ENCODE results near the gene XXYLT1.

Gene XXYLT1

GRCh38 chr3:195302431-195302830 is 31.5 kb upstream of the XXYLT1 start:
- no peak for ATAC-seq
- no peak for TF ChIP-seq ZNF70 (CRISPR knock-in tag; IDR thresholded peaks at IDR 0.05)
- no peak for TF ChIP-seq ZC3H10 (CRISPR knock-in tag; IDR thresholded peaks at IDR 0.05)
- TF ChIP-seq, protein P1, sequence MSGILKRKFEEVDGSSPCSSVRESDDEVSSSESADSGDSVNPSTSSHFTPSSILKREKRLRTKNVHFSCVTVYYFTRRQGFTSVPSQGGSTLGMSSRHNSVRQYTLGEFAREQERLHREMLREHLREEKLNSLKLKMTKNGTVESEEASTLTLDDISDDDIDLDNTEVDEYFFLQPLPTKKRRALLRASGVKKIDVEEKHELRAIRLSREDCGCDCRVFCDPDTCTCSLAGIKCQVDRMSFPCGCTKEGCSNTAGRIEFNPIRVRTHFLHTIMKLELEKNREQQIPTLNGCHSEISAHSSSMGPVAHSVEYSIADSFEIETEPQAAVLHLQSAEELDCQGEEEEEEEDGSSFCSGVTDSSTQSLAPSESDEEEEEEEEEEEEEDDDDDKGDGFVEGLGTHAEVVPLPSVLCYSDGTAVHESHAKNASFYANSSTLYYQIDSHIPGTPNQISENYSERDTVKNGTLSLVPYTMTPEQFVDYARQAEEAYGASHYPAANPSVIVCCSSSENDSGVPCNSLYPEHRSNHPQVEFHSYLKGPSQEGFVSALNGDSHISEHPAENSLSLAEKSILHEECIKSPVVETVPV (CRISPR knock-in tag; IDR thresholded peaks at IDR 0.05), result no peak
- no peak for TF ChIP-seq TSHZ2 (CRISPR knock-in tag; IDR thresholded peaks at IDR 0.05)
- no peak for TF ChIP-seq ZNF565 (CRISPR knock-in tag; conservative IDR thresholded peaks at IDR 0.05; ENCODE audit: low read depth)
- no peak for TF ChIP-seq GLIS3 (CRISPR knock-in tag; IDR thresholded peaks at IDR 0.05)
- no peak for TF ChIP-seq ISL1 (CRISPR knock-in tag; IDR thresholded peaks at IDR 0.05)
- no peak for TF ChIP-seq PPARA (CRISPR knock-in tag; IDR thresholded peaks at IDR 0.05; ENCODE audit: borderline replicate concordance)
- TF ChIP-seq, protein P2, sequence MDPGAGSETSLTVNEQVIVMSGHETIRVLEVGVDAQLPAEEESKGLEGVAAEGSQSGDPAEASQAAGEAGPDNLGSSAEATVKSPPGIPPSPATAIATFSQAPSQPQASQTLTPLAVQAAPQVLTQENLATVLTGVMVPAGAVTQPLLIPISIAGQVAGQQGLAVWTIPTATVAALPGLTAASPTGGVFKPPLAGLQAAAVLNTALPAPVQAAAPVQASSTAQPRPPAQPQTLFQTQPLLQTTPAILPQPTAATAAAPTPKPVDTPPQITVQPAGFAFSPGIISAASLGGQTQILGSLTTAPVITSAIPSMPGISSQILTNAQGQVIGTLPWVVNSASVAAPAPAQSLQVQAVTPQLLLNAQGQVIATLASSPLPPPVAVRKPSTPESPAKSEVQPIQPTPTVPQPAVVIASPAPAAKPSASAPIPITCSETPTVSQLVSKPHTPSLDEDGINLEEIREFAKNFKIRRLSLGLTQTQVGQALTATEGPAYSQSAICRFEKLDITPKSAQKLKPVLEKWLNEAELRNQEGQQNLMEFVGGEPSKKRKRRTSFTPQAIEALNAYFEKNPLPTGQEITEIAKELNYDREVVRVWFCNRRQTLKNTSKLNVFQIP (CRISPR knock-in tag; IDR thresholded peaks at IDR 0.05; ENCODE audit: borderline replicate concordance, low read depth), result no peak
- TF ChIP-seq RARB (CRISPR knock-in tag; IDR thresholded peaks at IDR 0.05), result no peak
- no peak for TF ChIP-seq ESRRG (CRISPR knock-in tag; IDR thresholded peaks at IDR 0.05)
- TF ChIP-seq ZFP3 (CRISPR knock-in tag; IDR thresholded peaks at IDR 0.05), result no peak
- no peak for TF ChIP-seq TOX (CRISPR knock-in tag; IDR thresholded peaks at IDR 0.05; ENCODE audit: borderline replicate concordance)
- no peak for TF ChIP-seq ARNTL (CRISPR knock-in tag; IDR thresholded peaks at IDR 0.05; ENCODE audit: borderline replicate concordance, low read depth)
- no peak for TF ChIP-seq ZFP30 (CRISPR knock-in tag; IDR thresholded peaks at IDR 0.05)
- TF ChIP-seq OSR1 (CRISPR knock-in tag; IDR thresholded peaks at IDR 0.05), result no peak

DNA sequence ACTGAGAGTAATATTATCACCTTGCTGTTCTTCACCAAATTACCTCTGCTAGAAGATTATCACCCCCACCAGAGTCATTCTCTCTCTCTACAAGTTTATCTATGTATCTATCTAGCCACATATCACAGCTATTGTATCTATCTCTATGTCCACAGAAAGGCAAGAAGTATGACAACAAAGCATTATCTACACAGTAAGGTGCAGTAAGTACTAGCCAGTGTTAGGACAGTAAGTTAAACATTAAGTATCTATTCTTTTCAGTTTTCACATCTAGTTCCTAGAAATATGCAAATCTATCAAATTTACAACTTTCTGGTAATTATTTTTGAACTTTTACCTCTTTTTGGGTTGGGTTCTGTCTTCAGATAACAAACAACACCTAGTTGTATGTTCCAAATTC is 26.5 kb upstream of the XXYLT1 start:
- no peak for ATAC-seq
- TF ChIP-seq OSR1 (CRISPR knock-in tag; IDR thresholded peaks at IDR 0.05), result no peak
- no peak for TF ChIP-seq ZNF565 (CRISPR knock-in tag; conservative IDR thresholded peaks at IDR 0.05; ENCODE audit: low read depth)
- TF ChIP-seq PPARA (CRISPR knock-in tag; IDR thresholded peaks at IDR 0.05; ENCODE audit: borderline replicate concordance), result no peak
- no peak for TF ChIP-seq ESRRG (CRISPR knock-in tag; IDR thresholded peaks at IDR 0.05)
- no peak for TF ChIP-seq GLIS3 (CRISPR knock-in tag; IDR thresholded peaks at IDR 0.05)
- no peak for TF ChIP-seq RARB (CRISPR knock-in tag; IDR thresholded peaks at IDR 0.05)
- no peak for TF ChIP-seq ARNTL (CRISPR knock-in tag; IDR thresholded peaks at IDR 0.05; ENCODE audit: borderline replicate concordance, low read depth)
- TF ChIP-seq TSHZ2 (CRISPR knock-in tag; IDR thresholded peaks at IDR 0.05), result no peak
- no peak for TF ChIP-seq ZFP30 (CRISPR knock-in tag; IDR thresholded peaks at IDR 0.05)
- TF ChIP-seq ZNF8 (CRISPR knock-in tag; IDR thresholded peaks at IDR 0.05), result no peak
- no peak for TF ChIP-seq TCF4 (CRISPR knock-in tag; IDR thresholded peaks at IDR 0.05; ENCODE audit: borderline replicate concordance)
- no peak for TF ChIP-seq SNAI2 (CRISPR knock-in tag; IDR thresholded peaks at IDR 0.05)
- TF ChIP-seq BACH2 (CRISPR knock-in tag; IDR thresholded peaks at IDR 0.05; ENCODE audit: borderline replicate concordance), result no peak
- TF ChIP-seq, protein P3, sequence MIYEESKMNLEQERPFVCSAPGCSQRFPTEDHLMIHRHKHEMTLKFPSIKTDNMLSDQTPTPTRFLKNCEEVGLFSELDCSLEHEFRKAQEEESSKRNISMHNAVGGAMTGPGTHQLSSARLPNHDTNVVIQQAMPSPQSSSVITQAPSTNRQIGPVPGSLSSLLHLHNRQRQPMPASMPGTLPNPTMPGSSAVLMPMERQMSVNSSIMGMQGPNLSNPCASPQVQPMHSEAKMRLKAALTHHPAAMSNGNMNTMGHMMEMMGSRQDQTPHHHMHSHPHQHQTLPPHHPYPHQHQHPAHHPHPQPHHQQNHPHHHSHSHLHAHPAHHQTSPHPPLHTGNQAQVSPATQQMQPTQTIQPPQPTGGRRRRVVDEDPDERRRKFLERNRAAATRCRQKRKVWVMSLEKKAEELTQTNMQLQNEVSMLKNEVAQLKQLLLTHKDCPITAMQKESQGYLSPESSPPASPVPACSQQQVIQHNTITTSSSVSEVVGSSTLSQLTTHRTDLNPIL (CRISPR knock-in tag; IDR thresholded peaks at IDR 0.05; ENCODE audit: low read depth), result no peak
- TF ChIP-seq CSDC2 (CRISPR knock-in tag; IDR thresholded peaks at IDR 0.05), result no peak
- TF ChIP-seq ZNF70 (CRISPR knock-in tag; IDR thresholded peaks at IDR 0.05), result no peak
